ENCODE results near the gene MCRIP2.

DNA sequence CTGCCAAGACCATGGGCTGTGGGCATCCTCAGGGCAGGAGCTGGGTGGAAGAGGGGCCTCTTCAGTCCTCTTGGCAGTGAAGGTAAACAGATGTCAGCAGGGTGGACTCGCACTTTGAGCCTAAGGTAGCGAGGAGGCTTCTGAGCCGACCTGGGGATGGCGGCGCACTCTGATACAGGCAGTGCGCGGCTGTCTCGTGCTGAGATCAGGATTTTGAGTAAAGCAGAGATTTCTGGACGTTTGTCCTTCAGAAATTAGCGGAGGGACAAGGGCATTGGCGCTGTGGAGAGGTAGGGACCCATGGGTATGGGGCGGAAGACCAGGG lies 44.9 kb upstream of the MCRIP2 start:
- no peak for TF ChIP-seq EZH2 (IDR thresholded peaks at IDR 0.05; ENCODE audit: low read depth)
- TF ChIP-seq, protein P1, sequence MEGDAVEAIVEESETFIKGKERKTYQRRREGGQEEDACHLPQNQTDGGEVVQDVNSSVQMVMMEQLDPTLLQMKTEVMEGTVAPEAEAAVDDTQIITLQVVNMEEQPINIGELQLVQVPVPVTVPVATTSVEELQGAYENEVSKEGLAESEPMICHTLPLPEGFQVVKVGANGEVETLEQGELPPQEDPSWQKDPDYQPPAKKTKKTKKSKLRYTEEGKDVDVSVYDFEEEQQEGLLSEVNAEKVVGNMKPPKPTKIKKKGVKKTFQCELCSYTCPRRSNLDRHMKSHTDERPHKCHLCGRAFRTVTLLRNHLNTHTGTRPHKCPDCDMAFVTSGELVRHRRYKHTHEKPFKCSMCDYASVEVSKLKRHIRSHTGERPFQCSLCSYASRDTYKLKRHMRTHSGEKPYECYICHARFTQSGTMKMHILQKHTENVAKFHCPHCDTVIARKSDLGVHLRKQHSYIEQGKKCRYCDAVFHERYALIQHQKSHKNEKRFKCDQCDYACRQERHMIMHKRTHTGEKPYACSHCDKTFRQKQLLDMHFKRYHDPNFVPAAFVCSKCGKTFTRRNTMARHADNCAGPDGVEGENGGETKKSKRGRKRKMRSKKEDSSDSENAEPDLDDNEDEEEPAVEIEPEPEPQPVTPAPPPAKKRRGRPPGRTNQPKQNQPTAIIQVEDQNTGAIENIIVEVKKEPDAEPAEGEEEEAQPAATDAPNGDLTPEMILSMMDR (conservative IDR thresholded peaks at IDR 0.05), result no peak
